ENCODE results near the gene SLC25A27. TPM values are rescaled to one million over a fixed set of nuclear protein-coding genes. Genes with fewer than 3 reads are reported as not detected.

The SLC25A27 gene
- total and polyA plus RNA-seq, 9 of the 15 experiments (the other 6 are each of a cell fraction or from before 2014, with no cell fraction given): not detected

GRCh38 chr6:46684771-46685170, 32.0 kb downstream of the SLC25A27 start (continued):
- TF ChIP-seq MAX (CRISPR knock-in tag; IDR thresholded peaks at IDR 0.05) (no peak), ARID2 (IDR thresholded peaks at IDR 0.05) (no peak), TCF15 (CRISPR knock-in tag; IDR thresholded peaks at IDR 0.05) (no peak), NFXL1 (CRISPR knock-in tag; IDR thresholded peaks at IDR 0.05) (no peak), SMAD4 (CRISPR knock-in tag; conservative IDR thresholded peaks at IDR 0.05) (no peak), SAFB2 (IDR thresholded peaks at IDR 0.05; ENCODE audit: borderline replicate concordance, low read depth, low read length, severe bottlenecking) (no peak), TCF7 (IDR thresholded peaks at IDR 0.05; ENCODE audit: borderline replicate concordance) (no peak)
- TF ChIP-seq, protein P1, sequence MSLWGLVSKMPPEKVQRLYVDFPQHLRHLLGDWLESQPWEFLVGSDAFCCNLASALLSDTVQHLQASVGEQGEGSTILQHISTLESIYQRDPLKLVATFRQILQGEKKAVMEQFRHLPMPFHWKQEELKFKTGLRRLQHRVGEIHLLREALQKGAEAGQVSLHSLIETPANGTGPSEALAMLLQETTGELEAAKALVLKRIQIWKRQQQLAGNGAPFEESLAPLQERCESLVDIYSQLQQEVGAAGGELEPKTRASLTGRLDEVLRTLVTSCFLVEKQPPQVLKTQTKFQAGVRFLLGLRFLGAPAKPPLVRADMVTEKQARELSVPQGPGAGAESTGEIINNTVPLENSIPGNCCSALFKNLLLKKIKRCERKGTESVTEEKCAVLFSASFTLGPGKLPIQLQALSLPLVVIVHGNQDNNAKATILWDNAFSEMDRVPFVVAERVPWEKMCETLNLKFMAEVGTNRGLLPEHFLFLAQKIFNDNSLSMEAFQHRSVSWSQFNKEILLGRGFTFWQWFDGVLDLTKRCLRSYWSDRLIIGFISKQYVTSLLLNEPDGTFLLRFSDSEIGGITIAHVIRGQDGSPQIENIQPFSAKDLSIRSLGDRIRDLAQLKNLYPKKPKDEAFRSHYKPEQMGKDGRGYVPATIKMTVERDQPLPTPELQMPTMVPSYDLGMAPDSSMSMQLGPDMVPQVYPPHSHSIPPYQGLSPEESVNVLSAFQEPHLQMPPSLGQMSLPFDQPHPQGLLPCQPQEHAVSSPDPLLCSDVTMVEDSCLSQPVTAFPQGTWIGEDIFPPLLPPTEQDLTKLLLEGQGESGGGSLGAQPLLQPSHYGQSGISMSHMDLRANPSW (CRISPR knock-in tag; IDR thresholded peaks at IDR 0.05): no peak
- TF ChIP-seq, protein P2, sequence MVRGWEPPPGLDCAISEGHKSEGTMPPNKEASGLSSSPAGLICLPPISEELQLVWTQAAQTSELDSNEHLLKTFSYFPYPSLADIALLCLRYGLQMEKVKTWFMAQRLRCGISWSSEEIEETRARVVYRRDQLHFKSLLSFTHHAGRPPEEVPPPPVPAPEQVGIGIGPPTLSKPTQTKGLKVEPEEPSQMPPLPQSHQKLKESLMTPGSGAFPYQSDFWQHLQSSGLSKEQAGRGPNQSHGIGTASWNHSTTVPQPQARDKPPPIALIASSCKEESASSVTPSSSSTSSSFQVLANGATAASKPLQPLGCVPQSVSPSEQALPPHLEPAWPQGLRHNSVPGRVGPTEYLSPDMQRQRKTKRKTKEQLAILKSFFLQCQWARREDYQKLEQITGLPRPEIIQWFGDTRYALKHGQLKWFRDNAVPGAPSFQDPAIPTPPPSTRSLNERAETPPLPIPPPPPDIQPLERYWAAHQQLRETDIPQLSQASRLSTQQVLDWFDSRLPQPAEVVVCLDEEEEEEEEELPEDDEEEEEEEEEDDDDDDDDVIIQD (CRISPR knock-in tag; IDR thresholded peaks at IDR 0.05): no peak
- TF ChIP-seq, protein P3, sequence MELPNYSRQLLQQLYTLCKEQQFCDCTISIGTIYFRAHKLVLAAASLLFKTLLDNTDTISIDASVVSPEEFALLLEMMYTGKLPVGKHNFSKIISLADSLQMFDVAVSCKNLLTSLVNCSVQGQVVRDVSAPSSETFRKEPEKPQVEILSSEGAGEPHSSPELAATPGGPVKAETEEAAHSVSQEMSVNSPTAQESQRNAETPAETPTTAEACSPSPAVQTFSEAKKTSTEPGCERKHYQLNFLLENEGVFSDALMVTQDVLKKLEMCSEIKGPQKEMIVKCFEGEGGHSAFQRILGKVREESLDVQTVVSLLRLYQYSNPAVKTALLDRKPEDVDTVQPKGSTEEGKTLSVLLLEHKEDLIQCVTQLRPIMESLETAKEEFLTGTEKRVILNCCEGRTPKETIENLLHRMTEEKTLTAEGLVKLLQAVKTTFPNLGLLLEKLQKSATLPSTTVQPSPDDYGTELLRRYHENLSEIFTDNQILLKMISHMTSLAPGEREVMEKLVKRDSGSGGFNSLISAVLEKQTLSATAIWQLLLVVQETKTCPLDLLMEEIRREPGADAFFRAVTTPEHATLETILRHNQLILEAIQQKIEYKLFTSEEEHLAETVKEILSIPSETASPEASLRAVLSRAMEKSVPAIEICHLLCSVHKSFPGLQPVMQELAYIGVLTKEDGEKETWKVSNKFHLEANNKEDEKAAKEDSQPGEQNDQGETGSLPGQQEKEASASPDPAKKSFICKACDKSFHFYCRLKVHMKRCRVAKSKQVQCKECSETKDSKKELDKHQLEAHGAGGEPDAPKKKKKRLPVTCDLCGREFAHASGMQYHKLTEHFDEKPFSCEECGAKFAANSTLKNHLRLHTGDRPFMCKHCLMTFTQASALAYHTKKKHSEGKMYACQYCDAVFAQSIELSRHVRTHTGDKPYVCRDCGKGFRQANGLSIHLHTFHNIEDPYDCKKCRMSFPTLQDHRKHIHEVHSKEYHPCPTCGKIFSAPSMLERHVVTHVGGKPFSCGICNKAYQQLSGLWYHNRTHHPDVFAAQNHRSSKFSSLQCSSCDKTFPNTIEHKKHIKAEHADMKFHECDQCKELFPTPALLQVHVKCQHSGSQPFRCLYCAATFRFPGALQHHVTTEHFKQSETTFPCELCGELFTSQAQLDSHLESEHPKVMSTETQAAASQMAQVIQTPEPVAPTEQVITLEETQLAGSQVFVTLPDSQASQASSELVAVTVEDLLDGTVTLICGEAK (IDR thresholded peaks at IDR 0.05): no peak
- TF ChIP-seq, protein P3 (CRISPR knock-in tag; IDR thresholded peaks at IDR 0.05): no peak
- TF ChIP-seq, protein P4, sequence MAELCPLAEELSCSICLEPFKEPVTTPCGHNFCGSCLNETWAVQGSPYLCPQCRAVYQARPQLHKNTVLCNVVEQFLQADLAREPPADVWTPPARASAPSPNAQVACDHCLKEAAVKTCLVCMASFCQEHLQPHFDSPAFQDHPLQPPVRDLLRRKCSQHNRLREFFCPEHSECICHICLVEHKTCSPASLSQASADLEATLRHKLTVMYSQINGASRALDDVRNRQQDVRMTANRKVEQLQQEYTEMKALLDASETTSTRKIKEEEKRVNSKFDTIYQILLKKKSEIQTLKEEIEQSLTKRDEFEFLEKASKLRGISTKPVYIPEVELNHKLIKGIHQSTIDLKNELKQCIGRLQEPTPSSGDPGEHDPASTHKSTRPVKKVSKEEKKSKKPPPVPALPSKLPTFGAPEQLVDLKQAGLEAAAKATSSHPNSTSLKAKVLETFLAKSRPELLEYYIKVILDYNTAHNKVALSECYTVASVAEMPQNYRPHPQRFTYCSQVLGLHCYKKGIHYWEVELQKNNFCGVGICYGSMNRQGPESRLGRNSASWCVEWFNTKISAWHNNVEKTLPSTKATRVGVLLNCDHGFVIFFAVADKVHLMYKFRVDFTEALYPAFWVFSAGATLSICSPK (IDR thresholded peaks at IDR 0.05; ENCODE audit: borderline replicate concordance): no peak
